OCI-LY7 (cell line): ENCODE data around the gene AXIN2.

Experiments
- CTCF ChIP-seq: fragments of 200-600 bp; sonication (generic); conservative IDR thresholded peaks from 2 replicates; pipeline ENCODE4 v1.5.1; 2014; ENCODE audit warnings: mild to moderate bottlenecking, antibody characterized with exemption, low read length, moderate library complexity, mixed read lengths
- EZH2phosphoT487 ChIP-seq: fragments of 200-600 bp; sonication (generic); IDR thresholded peaks from 2 replicates; pipeline ENCODE4 v1.6.1; 2018; ENCODE audit warnings: low read depth, borderline replicate concordance, mild to moderate bottlenecking, mixed run types, antibody characterized with exemption, low read length, moderate library complexity, mixed read lengths

- TF ChIP-seq CTCF (no peak), EZH2phosphoT487 (no peak)
Observed at GRCh38 chr17:65489413-65490155, 71.9 kb downstream of the AXIN2 start.
